Stimulated activated CD8-positive, alpha-beta memory T cell treated with anti-CD3 and anti-CD28 coated beads, Interleukin-12 subunit alpha, Interleukin-12 subunit beta, amount 100 ng/mL, for 4 hours (primary cell): ENCODE results near the gene DBH.

Experiments used
- DNase-seq: peaks from one replicate; pipeline ENCODE4 v3.0.0-alpha.2; 2020; ENCODE audit warnings: low read depth

Gene DBH

GRCh38 chr9:133684121-133684935 is 48.2 kb downstream of the DBH start:
- DNase-seq, result no peak

GRCh38 chr9:133684936-133685361 is 48.8 kb downstream of the DBH start:
- no peak for DNase-seq

- no peak for DNase-seq
Observed at GRCh38 chr9:133685653-133686609, 49.8 kb downstream of the DBH start.

GRCh38 chr9:133686642-133687575 is 50.7 kb downstream of the DBH start:
- no peak for DNase-seq

GRCh38 chr9:133687856-133688761 is 51.9 kb downstream of the DBH start:
- no peak for DNase-seq

- no peak for DNase-seq
Observed at GRCh38 chr9:133689151-133689763, 53.1 kb downstream of the DBH start.

GRCh38 chr9:133690081-133690561 is 54.0 kb downstream of the DBH start:
- no peak for DNase-seq

- no peak for DNase-seq
Observed at GRCh38 chr9:133691191-133691590, 55.0 kb downstream of the DBH start.

GRCh38 chr9:133691626-133692363 is 55.6 kb downstream of the DBH start:
- no peak for DNase-seq

- DNase-seq, result no peak
Observed at GRCh38 chr9:133692364-133692985, 56.3 kb downstream of the DBH start.

- DNase-seq, result no peak
Observed at GRCh38 chr9:133693116-133693515, 57.0 kb downstream of the DBH start.

- no peak for DNase-seq
Observed at GRCh38 chr9:133693703-133694529, 57.8 kb downstream of the DBH start.

- DNase-seq, result no peak
Observed at GRCh38 chr9:133694686-133695085, 58.5 kb downstream of the DBH start.

GRCh38 chr9:133696071-133696472 is 59.9 kb downstream of the DBH start:
- DNase-seq, result no peak

GRCh38 chr9:133699546-133699945 is 63.4 kb downstream of the DBH start:
- DNase-seq, result no peak

- DNase-seq, result no peak
Observed at GRCh38 chr9:133700819-133701320, 64.7 kb downstream of the DBH start.

- DNase-seq, result peak; percentile 37
Observed at GRCh38 chr9:133701321-133701980, 65.3 kb downstream of the DBH start.
